Measurements from ENCODE around the gene CA4. TPM values are rescaled to one million over a fixed set of nuclear protein-coding genes. Genes with fewer than 3 reads are reported as not detected.

The CA4 gene
- total RNA-seq, 1 experiment from 2014 or later: 1.7 TPM

GRCh38 chr17:60103957-60104356, 45.8 kb upstream of the CA4 start:
- Histone ChIP-seq H2BK120ac (ENCODE audit: low read depth, low read length, poor library complexity, severe bottlenecking) (no peak overlapping the region), H3K18ac (ENCODE audit: insufficient read length, low read depth, low read length) (no peak overlapping the region), H3K27me3 (ENCODE audit: insufficient read depth, low read length) (no peaks in the 10 kb centered on the region), H4K8ac (replicated peaks; ENCODE audit: insufficient read length, low read depth, low read length) (no peak overlapping the region), H3K9me3 (ENCODE audit: control insufficient read depth, low read depth, low read length) (no peaks in the 10 kb centered on the region), H3K23ac (ENCODE audit: insufficient read length, low read depth, low read length) (no peak overlapping the region), H3K79me2 (ENCODE audit: insufficient read depth, low read length) (no peaks in the 10 kb centered on the region), H2BK15ac (ENCODE audit: low read depth, low read length) (no peak overlapping the region), H4K5ac (ENCODE audit: insufficient read length, low read depth, low read length) (no peak overlapping the region), H3K14ac (ENCODE audit: insufficient read depth, low read length) (no peak overlapping the region), H3K27ac (ENCODE audit: insufficient read length, low read depth, low read length) (no peak overlapping the region), H2AK5ac (ENCODE audit: insufficient read length, low read length) (no peak overlapping the region), H3K4me2 (ENCODE audit: insufficient read depth, insufficient read length, low read length) (no peak overlapping the region), H3K9ac (ENCODE audit: extremely low read depth, insufficient read length, low read length) (no peak overlapping the region), H3T11ph (ENCODE audit: low read length) (no peak overlapping the region), H2BK20ac (ENCODE audit: low read depth, low read length, poor library complexity, severe bottlenecking) (no peak overlapping the region), H3K4me1 (ENCODE audit: insufficient read depth, low read length) (no peaks in the 10 kb centered on the region; the same call in 1 of the 2 replicates), H3K23me2 (ENCODE audit: insufficient read length, low read depth, low read length, poor library complexity, severe bottlenecking) (no peaks in the 10 kb centered on the region), H4K20me1 (ENCODE audit: control insufficient read depth, insufficient read depth, insufficient read length) (no peaks in the 10 kb centered on the region), H2BK12ac (ENCODE audit: insufficient read length, low read depth, low read length) (no peak overlapping the region), H4K91ac (ENCODE audit: insufficient read length, low read depth, low read length) (no peak overlapping the region), H2AFZ (ENCODE audit: low read length) (no peak overlapping the region), H3K4ac (ENCODE audit: low read depth, low read length) (no peak overlapping the region), H3K79me1 (ENCODE audit: insufficient read depth, low read depth, low read length, poor library complexity, severe bottlenecking) (no peaks in the 10 kb centered on the region), H3K56ac (ENCODE audit: insufficient read length, low read depth, low read length) (no peak overlapping the region), H2BK5ac (ENCODE audit: insufficient read length, low read length) (no peak overlapping the region)
- Mint-ChIP-seq H3K4me3 (no peak overlapping the region), H3K36me3 (ENCODE audit: insufficient read depth in 1 of 3, low read depth in 3 of 3) (no peaks in the 10 kb centered on the region), H3K9me3 (no peaks in the 10 kb centered on the region), H3K27ac (peak overlapping the region in 1 of 3 experiments; percentile 88; a peak in 1 of 7 replicates), H3K4me1 (peaks cover 0 to 3% of the 10 kb centered on the region in 2 experiments; a peak in 1 of 4 replicates), H3K27me3 (ENCODE audit: low read depth) (no peaks in the 10 kb centered on the region)
- TF ChIP-seq, protein P1, sequence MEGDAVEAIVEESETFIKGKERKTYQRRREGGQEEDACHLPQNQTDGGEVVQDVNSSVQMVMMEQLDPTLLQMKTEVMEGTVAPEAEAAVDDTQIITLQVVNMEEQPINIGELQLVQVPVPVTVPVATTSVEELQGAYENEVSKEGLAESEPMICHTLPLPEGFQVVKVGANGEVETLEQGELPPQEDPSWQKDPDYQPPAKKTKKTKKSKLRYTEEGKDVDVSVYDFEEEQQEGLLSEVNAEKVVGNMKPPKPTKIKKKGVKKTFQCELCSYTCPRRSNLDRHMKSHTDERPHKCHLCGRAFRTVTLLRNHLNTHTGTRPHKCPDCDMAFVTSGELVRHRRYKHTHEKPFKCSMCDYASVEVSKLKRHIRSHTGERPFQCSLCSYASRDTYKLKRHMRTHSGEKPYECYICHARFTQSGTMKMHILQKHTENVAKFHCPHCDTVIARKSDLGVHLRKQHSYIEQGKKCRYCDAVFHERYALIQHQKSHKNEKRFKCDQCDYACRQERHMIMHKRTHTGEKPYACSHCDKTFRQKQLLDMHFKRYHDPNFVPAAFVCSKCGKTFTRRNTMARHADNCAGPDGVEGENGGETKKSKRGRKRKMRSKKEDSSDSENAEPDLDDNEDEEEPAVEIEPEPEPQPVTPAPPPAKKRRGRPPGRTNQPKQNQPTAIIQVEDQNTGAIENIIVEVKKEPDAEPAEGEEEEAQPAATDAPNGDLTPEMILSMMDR (conservative IDR thresholded peaks at IDR 0.05): no peak
- DNase-seq: no peak
- no CpG with 5 or more reads among the region's 4 CpGs for WGBS (ENCODE audit: extremely low coverage, insufficient read length, low lambda C conversion rate)
